GM23338 (cell line): ENCODE results near the gene CYP2D6. TPM values are rescaled to one million over a fixed set of nuclear protein-coding genes. Genes with fewer than 3 reads are reported as not detected.

ENCODE experiments used
- ATAC-seq: fragments of 200-7000 bp; cut with Tn5 transposase; 3 replicates; pipeline ENCODE4 v1.9.1; 2020
- DNase-seq: peaks from one replicate; pipeline ENCODE4 v3.0.0-alpha.2; 2015; ENCODE audit warnings: low spot score
- H2AFZ ChIP-seq: fragments of 200-600 bp; sonication (generic); 2 replicates; pipeline ENCODE4 v1.8.0; 2016; ENCODE audit warnings: antibody characterized with exemption, mild to moderate bottlenecking, moderate library complexity
- H3F3A ChIP-seq: fragments of 200-600 bp; sonication (generic); replicated peaks from 2 replicates; pipeline ENCODE4 v1.8.0; 2017; ENCODE audit warnings: antibody characterized with exemption, mixed run types, low read depth
- H3K27ac ChIP-seq: fragments of 200-600 bp; sonication (generic); 2 replicates; pipeline ENCODE4 v1.6.1; 2016; ENCODE audit warnings: low read depth
- H3K27me3 ChIP-seq: fragments of 200-600 bp; sonication (generic); 2 replicates; pipeline ENCODE4 v1.8.0; 2016; ENCODE audit warnings: mild to moderate bottlenecking, mixed run types, moderate library complexity; ENCODE audit not compliant: insufficient read depth
- H3K36me3 ChIP-seq: fragments of 200-600 bp; sonication (generic); 2 replicates; pipeline ENCODE4 v1.8.0; 2016; ENCODE audit warnings: mild to moderate bottlenecking; ENCODE audit not compliant: insufficient read depth
- H3K4me1 ChIP-seq: fragments of 200-600 bp; sonication (generic); 2 replicates; pipeline ENCODE4 v1.8.0; 2016; ENCODE audit warnings: mild to moderate bottlenecking, moderate library complexity; ENCODE audit not compliant: insufficient read depth
- H3K4me2 ChIP-seq: fragments of 200-600 bp; sonication (generic); 2 replicates; pipeline ENCODE4 v1.7.1; 2017; ENCODE audit warnings: mixed run types
- H3K4me3 ChIP-seq: fragments of 200-600 bp; sonication (generic); 2 replicates; pipeline ENCODE4 v1.6.1; 2016; ENCODE audit warnings: mixed run types
- H3K79me2 ChIP-seq: fragments of 200-600 bp; sonication (generic); replicated peaks from 2 replicates; pipeline ENCODE4 v1.8.0; 2017; ENCODE audit warnings: mild to moderate bottlenecking; ENCODE audit not compliant: insufficient read depth
- H3K9me2 ChIP-seq: fragments of 200-600 bp; sonication (generic); 2 replicates; pipeline ENCODE4 v1.8.0; 2017; ENCODE audit not compliant: insufficient read depth
- H4K20me1 ChIP-seq: fragments of 200-600 bp; sonication (generic); replicated peaks from 2 replicates; pipeline ENCODE4 v1.8.0; 2017; ENCODE audit warnings: mild to moderate bottlenecking; ENCODE audit not compliant: insufficient read depth
- H3K27ac Mint-ChIP-seq: 2 replicates; pipeline ENCODE4 v1.8.0; 2020; ENCODE audit warnings: inconsistent platforms, mild to moderate bottlenecking, moderate library complexity, mixed read lengths
- H3K27me3 Mint-ChIP-seq: 3 replicates; pipeline ENCODE4 v1.8.0; 2022; ENCODE audit warnings: low read depth, mild to moderate bottlenecking, moderate library complexity, mixed read lengths, inconsistent platforms; ENCODE audit not compliant: insufficient read depth, poor library complexity
- H3K36me3 Mint-ChIP-seq: 3 replicates; pipeline ENCODE4 v1.8.0; 2021; ENCODE audit warnings: low read depth, mild to moderate bottlenecking, inconsistent platforms, moderate library complexity, mixed read lengths
- H3K4me1 Mint-ChIP-seq: 3 replicates; pipeline ENCODE4 v1.8.0; 2020; ENCODE audit warnings: mild to moderate bottlenecking, inconsistent platforms, mixed read lengths
- H3K4me3 Mint-ChIP-seq: 3 replicates; pipeline ENCODE4 v1.8.0; 2021; ENCODE audit warnings: moderate library complexity, mild to moderate bottlenecking, inconsistent platforms, mixed read lengths
- H3K9me3 Mint-ChIP-seq: 3 replicates; pipeline ENCODE4 v1.8.0; 2020; ENCODE audit warnings: moderate library complexity, mild to moderate bottlenecking, inconsistent platforms, mixed read lengths
- CREB1 ChIP-seq: fragments of 250-450 bp; sonication (Bioruptor Pico); IDR thresholded peaks from 2 replicates; pipeline ENCODE4 v1.5.0; 2020; ENCODE audit warnings: low read depth, mild to moderate bottlenecking, moderate library complexity
- EZH2phosphoT487 ChIP-seq: fragments of 200-600 bp; sonication (generic); IDR thresholded peaks from one replicate; pipeline ENCODE4 v1.8.1; 2018; ENCODE audit warnings: antibody characterized with exemption; ENCODE audit not compliant: unreplicated experiment
- NANOG ChIP-seq: IDR thresholded peaks from 2 replicates; pipeline ENCODE4 v1.6.1; 2016; ENCODE audit warnings: antibody characterized with exemption, borderline replicate concordance
- POLR2AphosphoS5 ChIP-seq: IDR thresholded peaks from 2 replicates; pipeline ENCODE4 v1.6.1; 2016; ENCODE audit warnings: antibody characterized with exemption, low read depth
- STAT1 ChIP-seq: IDR thresholded peaks from one replicate; pipeline ENCODE4 v1.6.1; 2016; ENCODE audit warnings: antibody characterized with exemption; ENCODE audit not compliant: unreplicated experiment
- polyA plus RNA-seq: library from polyadenylated mRNA; unstranded; fragments of >200 nt; fragmentation: Nextera tagmentation; extraction: Ambion mirVana; gene quantifications from 2 replicates; pipeline ENCODE4 v1.2.1, GENCODE V29; 2016
- total RNA-seq: library from RNA; depleted of rRNA; stranded (reverse); fragments of >200 nt; shearing (Covaris generic); gene quantifications from 2 replicates; pipeline ENCODE4 v1.2.3, GENCODE V29; 2014
- TF ChIP-seq, protein P1 (sequence below): IDR thresholded peaks from one replicate; pipeline ENCODE4 v1.6.1; 2018; ENCODE audit warnings: antibody characterized with exemption; ENCODE audit not compliant: unreplicated experiment

The CYP2D6 gene
- total and polyA plus RNA-seq, 2 experiments from 2014 or later: 1.2 to 1.3 TPM

DNA sequence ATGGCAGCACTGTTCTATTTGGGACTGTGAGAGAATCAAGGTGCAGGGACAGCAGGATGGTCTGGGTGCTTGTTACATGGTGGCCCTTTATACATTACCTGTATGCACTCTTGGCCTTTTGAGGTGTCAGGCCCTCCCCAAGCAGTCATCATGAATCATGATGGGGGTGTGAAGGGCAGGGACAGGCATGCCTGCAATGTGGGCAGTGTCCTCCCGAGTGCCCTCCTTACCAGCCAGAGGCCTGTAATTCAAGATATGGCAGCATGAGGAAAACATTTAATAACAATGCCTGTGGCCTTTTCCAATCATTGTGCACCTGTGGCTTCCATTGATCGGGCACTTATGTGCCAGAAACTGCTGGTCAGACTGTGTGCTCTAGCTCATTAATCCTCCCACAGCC lies 25.5 kb upstream of the CYP2D6 start:
- TF ChIP-seq EZH2phosphoT487 (no peak), CREB1 (CRISPR knock-in tag) (no peak), STAT1 (no peak), NANOG (no peak)
- no peak overlapping the region for H3K4me2 ChIP-seq
- H3F3A ChIP-seq: no peaks in the 10 kb centered on the region
- H3K9me3 Mint-ChIP-seq: no peaks in the 10 kb centered on the region
- no peak overlapping the region for H3K27ac ChIP-seq
- H3K4me3 ChIP-seq: no peak overlapping the region
- peaks cover 38% of the 10 kb centered on the region for H3K27me3 Mint-ChIP-seq
- H3K4me1 Mint-ChIP-seq: no peaks in the 10 kb centered on the region
- H3K79me2 ChIP-seq: no peaks in the 10 kb centered on the region
- H3K4me3 Mint-ChIP-seq: no peak overlapping the region
- H2AFZ ChIP-seq: no peak overlapping the region
- H3K4me1 ChIP-seq: no peaks in the 10 kb centered on the region
- peaks cover 8% of the 10 kb centered on the region for H3K36me3 Mint-ChIP-seq
- H3K36me3 ChIP-seq: no peaks in the 10 kb centered on the region
- no peaks in the 10 kb centered on the region for H3K27me3 ChIP-seq
- H4K20me1 ChIP-seq: peaks cover 3% of the 10 kb centered on the region
- H3K27ac Mint-ChIP-seq: no peak overlapping the region
- no peak for DNase-seq
- ATAC-seq: no peak
- no peaks in the 10 kb centered on the region for H3K9me2 ChIP-seq

DNA sequence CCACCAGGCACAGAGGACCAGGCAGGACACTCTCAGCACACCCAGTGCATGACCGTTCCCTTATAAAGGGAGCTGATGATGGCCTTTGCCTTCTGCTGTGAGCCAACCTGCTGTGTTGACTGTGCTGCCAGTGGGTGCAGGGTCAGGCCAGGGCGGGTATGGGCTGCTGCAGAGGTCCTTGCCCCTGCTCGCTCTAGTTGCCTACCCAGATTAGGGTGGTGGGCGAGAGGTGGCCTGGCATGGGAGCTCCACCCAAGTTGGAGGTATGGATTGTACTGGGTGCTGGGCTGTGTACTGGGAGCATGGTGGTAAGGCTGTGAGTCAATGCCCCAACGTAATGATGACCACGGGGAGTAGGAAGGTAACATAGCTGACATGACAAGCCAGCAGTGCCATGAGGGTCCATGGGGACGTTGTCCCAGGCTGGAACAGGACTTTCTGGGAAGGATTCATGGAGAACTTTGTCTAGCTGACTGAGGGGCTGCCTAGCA lies 24.5 kb upstream of the CYP2D6 start:
- Mint-ChIP-seq H3K36me3 (peaks cover 8% of the 10 kb centered on the region), H3K27ac (no peak overlapping the region), H3K9me3 (no peaks in the 10 kb centered on the region), H3K27me3 (peaks cover 38% of the 10 kb centered on the region), H3K4me1 (no peaks in the 10 kb centered on the region), H3K4me3 (no peak overlapping the region)
- no peaks in the 10 kb centered on the region for H3K4me1 ChIP-seq
- H3K27ac ChIP-seq: no peak overlapping the region
- no peak overlapping the region for H3K4me2 ChIP-seq
- H2AFZ ChIP-seq: no peak overlapping the region
- no peak overlapping the region for H3K4me3 ChIP-seq
- no peaks in the 10 kb centered on the region for H3K79me2 ChIP-seq
- DNase-seq (no peak), ATAC-seq (no peak)
- H4K20me1 ChIP-seq: peaks cover 3% of the 10 kb centered on the region
- no peaks in the 10 kb centered on the region for H3K36me3 ChIP-seq
- H3F3A ChIP-seq: no peaks in the 10 kb centered on the region
- H3K27me3 ChIP-seq: no peaks in the 10 kb centered on the region
- TF ChIP-seq CREB1 (CRISPR knock-in tag): no peak
- no peak for TF ChIP-seq POLR2AphosphoS5
- TF ChIP-seq, protein P1, sequence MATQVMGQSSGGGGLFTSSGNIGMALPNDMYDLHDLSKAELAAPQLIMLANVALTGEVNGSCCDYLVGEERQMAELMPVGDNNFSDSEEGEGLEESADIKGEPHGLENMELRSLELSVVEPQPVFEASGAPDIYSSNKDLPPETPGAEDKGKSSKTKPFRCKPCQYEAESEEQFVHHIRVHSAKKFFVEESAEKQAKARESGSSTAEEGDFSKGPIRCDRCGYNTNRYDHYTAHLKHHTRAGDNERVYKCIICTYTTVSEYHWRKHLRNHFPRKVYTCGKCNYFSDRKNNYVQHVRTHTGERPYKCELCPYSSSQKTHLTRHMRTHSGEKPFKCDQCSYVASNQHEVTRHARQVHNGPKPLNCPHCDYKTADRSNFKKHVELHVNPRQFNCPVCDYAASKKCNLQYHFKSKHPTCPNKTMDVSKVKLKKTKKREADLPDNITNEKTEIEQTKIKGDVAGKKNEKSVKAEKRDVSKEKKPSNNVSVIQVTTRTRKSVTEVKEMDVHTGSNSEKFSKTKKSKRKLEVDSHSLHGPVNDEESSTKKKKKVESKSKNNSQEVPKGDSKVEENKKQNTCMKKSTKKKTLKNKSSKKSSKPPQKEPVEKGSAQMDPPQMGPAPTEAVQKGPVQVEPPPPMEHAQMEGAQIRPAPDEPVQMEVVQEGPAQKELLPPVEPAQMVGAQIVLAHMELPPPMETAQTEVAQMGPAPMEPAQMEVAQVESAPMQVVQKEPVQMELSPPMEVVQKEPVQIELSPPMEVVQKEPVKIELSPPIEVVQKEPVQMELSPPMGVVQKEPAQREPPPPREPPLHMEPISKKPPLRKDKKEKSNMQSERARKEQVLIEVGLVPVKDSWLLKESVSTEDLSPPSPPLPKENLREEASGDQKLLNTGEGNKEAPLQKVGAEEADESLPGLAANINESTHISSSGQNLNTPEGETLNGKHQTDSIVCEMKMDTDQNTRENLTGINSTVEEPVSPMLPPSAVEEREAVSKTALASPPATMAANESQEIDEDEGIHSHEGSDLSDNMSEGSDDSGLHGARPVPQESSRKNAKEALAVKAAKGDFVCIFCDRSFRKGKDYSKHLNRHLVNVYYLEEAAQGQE: no peak
- no peak for TF ChIP-seq STAT1
- no peaks in the 10 kb centered on the region for H3K9me2 ChIP-seq
